ENCODE measurements around the gene NT5C3B.
"Not testable (repeated sequence)": the region's sequence is repeated elsewhere in the genome, so short reads cannot be mapped to it uniquely, and the experiment has no call there.

NT5C3B gene

GRCh38 chr17:41840781-41841180 is 4.7 kb upstream of the NT5C3B start:
- not testable (repeated sequence) for DNase-seq (ENCODE audit: low read depth in 3 of 3, low spot score in 1 of 3)

GRCh38 chr17:41839448-41839847 is 3.4 kb upstream of the NT5C3B start:
- not testable (repeated sequence) for DNase-seq (ENCODE audit: low read depth in 3 of 3, low spot score in 1 of 3)

DNA sequence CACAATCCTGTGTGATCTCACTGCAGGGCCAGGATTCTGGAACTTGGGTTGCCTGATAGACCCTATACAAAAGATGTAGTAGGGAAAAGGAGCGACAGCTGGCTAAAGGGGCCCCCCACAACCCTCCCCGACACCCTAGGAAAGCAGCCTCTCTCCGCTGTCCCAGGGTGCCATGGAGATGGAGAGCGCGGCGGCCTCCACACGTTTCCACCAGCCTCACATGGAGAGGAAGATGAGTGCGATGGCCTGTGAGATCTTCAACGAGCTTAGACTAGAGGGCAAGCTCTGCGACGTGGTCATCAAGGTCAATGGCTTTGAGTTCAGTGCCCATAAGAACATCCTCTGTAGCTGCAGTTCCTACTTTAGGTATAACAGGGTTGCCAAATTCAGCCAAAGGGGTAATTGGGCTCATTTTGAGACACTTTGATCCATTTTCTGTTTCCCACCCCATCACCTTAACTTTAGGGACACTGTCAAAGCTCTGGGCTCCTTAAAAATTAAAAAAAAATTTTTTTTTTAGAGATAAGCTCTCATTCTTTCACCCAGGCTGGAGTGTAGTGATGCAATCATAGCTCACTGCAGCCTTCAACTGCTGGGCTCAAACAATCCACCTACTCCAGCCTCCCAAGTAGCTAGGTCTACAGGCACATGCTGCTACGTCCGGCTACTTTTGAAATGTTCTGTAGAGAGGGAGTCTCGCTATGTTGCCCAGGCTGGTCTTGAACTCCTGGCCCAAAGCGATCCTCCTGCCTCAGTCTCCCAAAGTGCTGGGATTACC is 1.9 kb upstream of the NT5C3B start, which contains the start of gene KLHL10:
KLHL10 (plus strand) TSS at position 65 of the 778 bp plus-strand sequence; CDS start at position 173, 108 bp downstream.
- DNase-seq (ENCODE audit: low read depth in 3 of 3, low spot score in 1 of 3): no peak

DNA sequence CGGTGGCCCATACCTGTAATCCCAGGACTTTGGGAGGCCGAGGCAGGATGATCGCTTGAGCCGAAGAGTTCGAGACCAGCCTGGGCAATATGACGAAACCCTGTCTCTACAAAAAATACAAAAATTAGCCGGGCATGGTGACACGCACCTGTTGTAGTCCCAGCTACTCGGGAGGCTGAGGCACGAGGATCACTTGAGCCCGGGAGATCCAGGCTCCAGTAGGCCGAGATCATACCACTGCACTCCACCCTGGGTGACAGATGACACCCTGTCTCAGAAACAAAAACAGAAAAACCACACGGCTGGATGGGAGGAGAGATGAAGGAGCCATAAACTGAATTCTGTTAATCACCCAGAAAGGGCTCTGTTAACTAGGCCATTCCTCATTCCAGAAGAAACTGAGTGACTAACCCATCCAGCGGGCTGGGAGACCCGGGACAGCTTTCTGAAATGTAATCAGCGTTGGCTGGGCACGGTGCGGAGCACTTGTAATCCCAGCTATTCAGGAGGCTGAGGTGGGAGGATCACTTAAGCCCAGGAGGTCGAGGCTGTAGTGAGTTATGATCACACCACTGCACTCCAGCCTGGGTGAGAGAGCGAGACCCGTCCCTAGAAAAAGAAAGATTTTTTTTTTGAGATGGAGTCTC is 641 bp upstream of the NT5C3B start:
- DNase-seq (ENCODE audit: low read depth in 3 of 3, low spot score in 1 of 3): no peak

DNA sequence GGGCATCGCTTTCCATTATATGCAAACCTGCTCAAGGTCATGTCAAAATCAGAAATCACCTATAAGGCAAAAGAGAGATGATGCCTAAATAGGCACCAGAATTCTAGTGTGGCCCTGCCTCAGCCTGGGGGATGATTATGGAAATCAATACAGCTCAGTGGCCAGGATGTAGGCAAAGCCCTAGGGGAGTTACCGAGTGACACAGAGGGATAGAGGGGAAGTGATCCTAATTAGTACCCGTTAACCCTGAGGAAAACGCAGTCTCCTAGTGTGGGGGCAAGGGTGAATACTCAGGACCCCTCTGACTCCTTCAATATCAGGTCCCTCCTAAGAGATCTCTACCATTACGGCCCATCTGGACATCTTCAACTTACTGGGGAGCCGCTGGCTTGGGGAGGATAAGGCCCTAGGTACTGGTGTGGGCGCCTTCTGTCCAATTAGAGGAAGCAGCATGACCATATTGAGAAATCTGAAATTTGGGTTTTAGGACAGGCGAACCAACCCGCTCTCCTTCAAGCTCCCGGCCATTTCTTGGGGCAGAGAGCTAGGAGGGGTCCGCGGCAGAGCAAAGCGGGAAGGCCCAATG is 725 bp downstream of the NT5C3B start:
- DNase-seq (ENCODE audit: low read depth in 3 of 3, low spot score in 1 of 3): no peak

- not testable (repeated sequence) for DNase-seq (ENCODE audit: low read depth in 3 of 3, low spot score in 1 of 3)
Observed at GRCh38 chr17:41829961-41830360, 6.1 kb downstream of the NT5C3B start.

- DNase-seq (ENCODE audit: low read depth in 3 of 3, low spot score in 1 of 3): no peak
Observed at GRCh38 chr17:41825175-41825845, 10.7 kb downstream of the NT5C3B start.

- no peak for DNase-seq (ENCODE audit: low read depth in 3 of 3, low spot score in 1 of 3)
Observed at GRCh38 chr17:41824086-41824485, 11.9 kb downstream of the NT5C3B start.

GRCh38 chr17:41823580-41823979 is 12.5 kb downstream of the NT5C3B start:
- DNase-seq (ENCODE audit: low read depth in 3 of 3, low spot score in 1 of 3): no peak

DNA sequence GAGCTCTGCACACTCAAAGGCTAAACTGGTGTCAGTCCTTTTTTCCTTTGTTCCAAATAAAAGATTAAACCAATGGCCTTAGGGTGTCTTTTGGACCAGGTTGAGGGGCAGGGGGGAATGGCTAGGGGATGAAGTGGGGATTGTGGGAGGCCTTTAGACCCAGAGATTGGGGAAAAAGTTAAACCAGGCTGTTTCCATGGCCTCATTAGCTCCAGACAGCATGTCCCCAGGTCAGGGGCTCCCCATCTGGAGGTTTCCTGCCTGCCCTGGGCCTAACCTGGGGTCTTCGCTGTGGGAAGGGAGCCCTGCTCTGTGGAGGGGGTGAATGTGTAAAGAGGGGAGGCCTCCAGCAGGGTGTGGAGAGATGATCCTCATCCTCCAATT is 12.9 kb downstream of the NT5C3B start:
- DNase-seq (ENCODE audit: low read depth in 3 of 3, low spot score in 1 of 3): no peak

DNA sequence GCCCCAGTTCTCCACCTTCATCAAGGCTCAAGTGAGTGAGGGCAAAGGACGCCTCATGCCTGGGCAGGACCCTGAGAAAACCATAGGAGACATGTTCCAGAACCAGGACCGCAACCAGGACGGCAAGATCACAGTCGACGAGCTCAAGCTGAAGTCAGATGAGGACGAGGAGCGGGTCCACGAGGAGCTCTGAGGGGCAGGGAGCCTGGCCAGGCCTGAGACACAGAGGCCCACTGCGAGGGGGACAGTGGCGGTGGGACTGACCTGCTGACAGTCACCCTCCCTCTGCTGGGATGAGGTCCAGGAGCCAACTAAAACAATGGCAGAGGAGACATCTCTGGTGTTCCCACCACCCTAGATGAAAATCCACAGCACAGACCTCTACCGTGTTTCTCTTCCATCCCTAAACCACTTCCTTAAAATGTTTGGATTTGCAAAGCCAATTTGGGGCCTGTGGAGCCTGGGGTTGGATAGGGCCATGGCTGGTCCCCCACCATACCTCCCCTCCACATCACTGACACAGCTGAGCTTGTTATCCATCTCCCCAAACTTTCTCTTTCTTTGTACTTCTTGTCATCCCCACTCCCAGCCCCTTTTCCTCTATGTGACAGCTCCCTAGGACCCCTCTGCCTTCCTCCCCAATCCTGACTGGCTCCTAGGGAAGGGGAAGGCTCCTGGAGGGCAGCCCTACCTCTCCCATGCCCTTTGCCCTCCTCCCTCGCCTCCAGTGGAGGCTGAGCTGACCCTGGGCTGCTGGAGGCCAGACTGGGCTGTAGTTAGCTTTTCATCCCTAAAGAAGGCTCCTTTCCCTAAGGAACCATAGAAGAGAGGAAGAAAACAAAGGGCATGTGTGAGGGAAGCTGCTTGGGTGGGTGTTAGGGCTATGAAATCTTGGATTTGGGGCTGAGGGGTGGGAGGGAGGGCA is 13.6 kb downstream of the NT5C3B start:
- DNase-seq (ENCODE audit: low read depth in 3 of 3, low spot score in 1 of 3): no peak

DNA sequence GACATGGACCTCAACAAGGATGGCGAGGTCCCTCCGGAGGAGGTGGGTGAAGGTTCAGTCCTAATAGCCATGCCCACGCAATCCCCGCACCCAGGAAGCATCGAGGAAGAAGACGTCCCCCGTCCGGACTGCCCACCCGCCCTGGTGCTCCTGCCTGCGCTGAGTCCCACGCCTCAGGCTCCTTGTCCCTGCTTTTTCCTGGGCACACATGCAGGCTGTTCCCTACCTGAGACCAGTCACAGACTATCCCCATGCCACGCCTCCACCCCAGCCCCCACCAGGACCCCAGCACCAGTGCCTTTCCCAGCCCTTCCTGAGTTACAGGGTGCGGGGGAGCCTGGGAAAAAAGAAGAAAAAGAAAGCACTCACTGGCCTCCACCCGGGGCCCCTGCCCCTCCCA is 14.3 kb downstream of the NT5C3B start:
- no peak for DNase-seq (ENCODE audit: low read depth in 3 of 3, low spot score in 1 of 3)

GRCh38 chr17:41818024-41818423 is 18.0 kb downstream of the NT5C3B start:
- no peak for DNase-seq (ENCODE audit: low read depth in 3 of 3, low spot score in 1 of 3)

GRCh38 chr17:41816637-41817320 is 19.3 kb downstream of the NT5C3B start:
- no peak for DNase-seq (ENCODE audit: low read depth in 3 of 3, low spot score in 1 of 3)

- no peak for DNase-seq (ENCODE audit: low read depth in 3 of 3, low spot score in 1 of 3)
Observed at GRCh38 chr17:41814195-41814594, 21.8 kb downstream of the NT5C3B start.

- no peak for DNase-seq (ENCODE audit: low read depth in 3 of 3, low spot score in 1 of 3)
Observed at GRCh38 chr17:41813699-41814124, 22.3 kb downstream of the NT5C3B start.

- no peak for DNase-seq (ENCODE audit: low read depth in 3 of 3, low spot score in 1 of 3)
Observed at GRCh38 chr17:41813152-41813680, 22.8 kb downstream of the NT5C3B start.

DNA sequence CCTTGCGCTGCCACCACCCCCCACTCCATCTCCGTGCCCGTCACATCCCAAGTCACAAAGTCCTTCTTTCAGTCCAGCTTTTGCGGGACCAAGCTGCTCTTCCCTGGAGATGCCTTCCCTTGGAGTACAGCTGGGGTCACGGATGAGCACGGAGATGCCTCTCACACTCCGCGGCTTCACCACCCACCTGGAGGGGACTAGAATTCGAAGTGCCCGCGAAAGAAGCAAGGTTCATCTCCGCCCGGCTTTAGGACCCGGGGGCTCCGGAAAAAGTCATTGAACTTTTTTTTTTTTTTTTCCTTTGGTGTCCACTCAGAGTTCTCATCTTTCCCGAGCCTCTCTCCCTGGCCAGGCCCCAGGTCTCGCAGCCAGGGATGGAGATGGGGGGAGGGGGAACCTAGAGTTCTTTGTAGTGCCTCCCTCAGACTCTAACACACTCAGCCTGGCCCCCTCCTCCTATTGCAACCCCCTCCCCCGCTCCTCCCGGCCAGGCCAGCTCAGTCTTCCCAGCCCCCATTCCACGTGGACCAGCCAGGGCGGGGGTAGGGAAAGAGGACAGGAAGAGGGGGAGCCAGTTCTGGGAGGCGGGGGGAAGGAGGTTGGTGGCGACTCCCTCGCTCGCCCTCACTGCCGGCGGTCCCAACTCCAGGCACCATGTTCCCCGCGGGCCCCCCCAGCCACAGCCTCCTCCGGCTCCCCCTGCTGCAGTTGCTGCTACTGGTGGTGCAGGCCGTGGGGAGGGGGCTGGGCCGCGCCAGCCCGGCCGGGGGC is 23.5 kb downstream of the NT5C3B start, which contains the start of gene FKBP10:
FKBP10 (plus strand) TSS at position 624 of the 771 bp plus-strand sequence; CDS start at position 655, 31 bp downstream.
- DNase-seq (ENCODE audit: low read depth in 3 of 3, low spot score in 1 of 3): no peak

Measured in stimulated activated CD4-positive, alpha-beta T cell treated with anti-CD3 and anti-CD28 coated beads, TNF-alpha, amount 100 ng/mL, for 1 hour (primary cell).